ENCODE measurements around the gene ZFAND3.
"Not testable (repeated sequence)": the region's sequence is repeated elsewhere in the genome, so short reads cannot be mapped to it uniquely, and the experiment has no call there.

Gene ZFAND3

DNA sequence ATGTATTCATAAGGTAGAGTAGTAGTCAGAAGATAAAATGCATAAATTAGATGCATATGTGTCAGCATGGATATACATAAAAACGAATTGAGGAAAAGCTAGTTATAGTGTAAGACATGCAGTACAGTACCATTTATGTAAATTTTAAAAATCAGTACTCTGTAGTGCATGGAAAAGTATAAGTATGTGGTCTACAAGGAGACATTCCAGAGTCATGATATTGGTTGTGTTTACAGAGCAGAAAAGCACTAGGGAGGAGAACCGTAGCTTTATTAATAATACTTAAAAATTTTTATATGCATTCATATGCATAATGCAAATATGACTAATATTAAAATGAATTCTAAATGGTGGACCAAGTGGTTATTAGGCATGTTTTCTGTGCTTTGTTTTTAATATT is 220.0 kb downstream of the ZFAND3 start:
- in situ Hi-C loops (cut with MboI; ENCODE audit: low sequenced_read_pairs, unreplicated experiment): loop anchor here (10.0 kb wide), 1 partner anchor 455 kb away; no protein-coding TSS in a partner anchor

DNA sequence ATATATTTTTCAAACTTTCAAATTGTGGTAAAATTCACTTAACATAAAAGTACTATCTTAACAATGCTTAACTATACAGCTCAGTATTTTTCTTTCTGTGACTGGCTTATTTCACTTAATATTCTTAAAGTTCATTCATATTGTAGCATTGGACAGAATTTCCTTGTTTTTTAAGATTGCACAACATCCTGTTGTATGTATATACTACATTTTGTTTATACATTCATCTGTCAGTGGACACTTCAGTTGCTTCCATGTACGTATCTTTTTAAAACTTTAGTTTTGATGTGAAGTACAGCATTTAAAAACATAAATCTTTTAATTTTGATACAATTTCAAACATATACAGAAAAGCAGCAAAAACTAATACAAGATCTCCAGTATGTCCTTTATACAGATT is 220.7 kb downstream of the ZFAND3 start:
- TF ChIP-seq, protein P1, sequence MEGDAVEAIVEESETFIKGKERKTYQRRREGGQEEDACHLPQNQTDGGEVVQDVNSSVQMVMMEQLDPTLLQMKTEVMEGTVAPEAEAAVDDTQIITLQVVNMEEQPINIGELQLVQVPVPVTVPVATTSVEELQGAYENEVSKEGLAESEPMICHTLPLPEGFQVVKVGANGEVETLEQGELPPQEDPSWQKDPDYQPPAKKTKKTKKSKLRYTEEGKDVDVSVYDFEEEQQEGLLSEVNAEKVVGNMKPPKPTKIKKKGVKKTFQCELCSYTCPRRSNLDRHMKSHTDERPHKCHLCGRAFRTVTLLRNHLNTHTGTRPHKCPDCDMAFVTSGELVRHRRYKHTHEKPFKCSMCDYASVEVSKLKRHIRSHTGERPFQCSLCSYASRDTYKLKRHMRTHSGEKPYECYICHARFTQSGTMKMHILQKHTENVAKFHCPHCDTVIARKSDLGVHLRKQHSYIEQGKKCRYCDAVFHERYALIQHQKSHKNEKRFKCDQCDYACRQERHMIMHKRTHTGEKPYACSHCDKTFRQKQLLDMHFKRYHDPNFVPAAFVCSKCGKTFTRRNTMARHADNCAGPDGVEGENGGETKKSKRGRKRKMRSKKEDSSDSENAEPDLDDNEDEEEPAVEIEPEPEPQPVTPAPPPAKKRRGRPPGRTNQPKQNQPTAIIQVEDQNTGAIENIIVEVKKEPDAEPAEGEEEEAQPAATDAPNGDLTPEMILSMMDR (IDR thresholded peaks at IDR 0.05; ENCODE audit: borderline replicate concordance, control extremely low read depth, extremely low read depth, insufficient read depth, missing control alignments): no peak
- no peak for DNase-seq (ENCODE audit: low spot score)
- in situ Hi-C loops (cut with MboI; ENCODE audit: low sequenced_read_pairs, unreplicated experiment): no loop called here

More for the DNA sequence above, 220.0 kb downstream of the ZFAND3 start:
- TF ChIP-seq, protein P1 (IDR thresholded peaks at IDR 0.05; ENCODE audit: borderline replicate concordance, control extremely low read depth, extremely low read depth, insufficient read depth, missing control alignments): no peak
- no peak for DNase-seq (ENCODE audit: low spot score)

DNA sequence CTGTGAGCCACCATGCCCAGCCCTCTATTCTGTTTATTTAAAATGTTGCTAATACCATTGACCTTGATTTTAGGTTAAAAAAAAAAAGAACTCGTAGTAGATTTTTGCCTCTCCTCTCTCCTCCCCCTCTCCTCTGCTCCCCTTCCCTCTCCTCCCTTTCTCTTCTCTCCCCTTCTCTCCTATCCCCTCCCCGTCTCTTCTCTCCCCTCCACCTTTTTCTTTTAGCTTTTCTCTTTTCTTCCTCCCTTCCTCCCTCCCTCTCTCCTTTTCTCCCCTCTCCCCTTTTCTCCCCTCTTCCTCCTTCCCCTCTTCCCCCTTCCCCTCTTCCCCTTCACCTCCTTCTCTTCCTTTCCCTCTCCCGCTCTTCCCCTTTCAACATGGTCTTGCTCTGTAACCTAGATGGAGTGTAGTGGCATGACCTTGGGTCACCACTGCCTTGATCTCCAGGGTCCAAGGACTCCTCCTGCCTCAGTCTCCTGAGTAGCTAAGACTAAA is 223.8 kb downstream of the ZFAND3 start:
- TF ChIP-seq, protein P1 (IDR thresholded peaks at IDR 0.05; ENCODE audit: borderline replicate concordance, control extremely low read depth, extremely low read depth, insufficient read depth, missing control alignments): no peak
- in situ Hi-C loops (cut with MboI; ENCODE audit: low sequenced_read_pairs, unreplicated experiment): no loop called here
- DNase-seq (ENCODE audit: low spot score): no peak

DNA sequence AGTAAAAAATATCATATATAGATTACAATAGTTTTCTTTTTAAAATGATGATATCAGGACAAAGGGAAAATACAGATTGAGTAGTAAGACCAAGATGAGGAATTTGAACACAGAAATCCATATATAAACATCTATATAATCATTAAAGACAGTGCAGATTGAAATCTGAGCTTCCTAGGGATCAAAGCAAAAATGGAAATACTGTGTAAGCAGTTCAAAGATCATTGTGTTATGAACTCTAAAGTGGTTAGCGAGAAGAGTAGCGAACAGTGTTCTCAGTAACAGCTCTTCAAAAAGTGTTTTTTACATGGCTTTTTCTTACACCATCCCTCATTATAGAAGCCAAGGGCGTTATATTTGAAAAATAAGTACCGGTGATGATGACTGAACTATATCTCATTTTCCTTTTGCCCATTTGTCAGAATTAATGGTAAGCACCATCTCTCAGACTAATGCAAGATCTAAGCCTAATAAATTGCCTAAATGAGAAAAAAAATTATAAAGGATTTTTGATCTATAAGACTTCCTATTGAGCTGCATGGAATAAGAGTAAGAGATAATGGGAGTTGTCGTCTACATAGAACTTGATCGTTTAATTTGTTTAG is 226.3 kb downstream of the ZFAND3 start:
- DNase-seq (ENCODE audit: low spot score): no peak
- in situ Hi-C loops (cut with MboI; ENCODE audit: low sequenced_read_pairs, unreplicated experiment): no loop called here
- TF ChIP-seq, protein P1 (IDR thresholded peaks at IDR 0.05; ENCODE audit: borderline replicate concordance, control extremely low read depth, extremely low read depth, insufficient read depth, missing control alignments): no peak

DNA sequence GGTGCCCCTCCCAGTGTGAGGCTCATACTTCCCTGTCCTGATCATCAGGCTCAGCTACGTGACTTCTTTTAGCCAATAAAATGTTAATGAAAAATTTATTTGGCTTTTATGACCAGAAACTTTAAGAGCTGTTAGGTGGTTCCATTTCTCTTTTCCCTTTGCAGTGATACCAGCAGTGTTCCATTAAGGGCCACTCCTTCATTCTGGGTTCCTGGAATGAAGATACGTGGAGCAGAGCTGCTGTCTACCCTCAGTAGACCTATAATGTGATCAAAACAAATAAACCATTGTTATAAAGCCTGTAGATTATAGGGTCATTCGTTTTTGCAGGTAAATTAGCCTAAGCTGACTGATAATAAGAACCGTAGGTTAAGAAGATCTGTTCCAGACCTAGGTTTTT is 228.0 kb downstream of the ZFAND3 start:
- in situ Hi-C loops (cut with MboI; ENCODE audit: low sequenced_read_pairs, unreplicated experiment): no loop called here

DNA sequence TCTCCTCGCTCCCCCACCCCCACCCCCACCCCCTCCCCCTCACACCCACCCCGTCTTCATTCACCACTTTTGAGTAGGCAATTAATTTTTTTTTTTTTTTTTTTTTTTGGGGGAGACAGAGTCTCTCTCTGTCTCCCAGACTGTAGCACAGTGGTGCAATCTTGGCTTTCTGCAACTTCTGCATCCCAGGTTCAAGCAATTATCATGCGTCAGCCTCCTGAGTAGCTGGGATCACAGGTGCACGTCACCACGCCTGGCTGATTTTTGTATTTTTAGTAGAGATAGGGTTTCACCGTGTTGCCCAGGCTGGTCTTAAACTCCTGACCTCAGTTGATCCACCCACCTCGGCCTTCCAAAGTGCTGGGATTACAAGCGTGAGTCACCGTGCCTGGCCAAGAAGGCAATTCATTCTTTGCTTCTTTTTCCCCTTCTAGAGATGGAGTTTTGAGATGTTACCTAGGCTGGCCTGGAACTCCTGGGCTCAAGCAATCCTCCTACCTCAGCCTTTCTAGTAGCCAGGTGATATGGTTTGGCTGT is 230.4 kb downstream of the ZFAND3 start:
- DNase-seq (ENCODE audit: low spot score); in situ Hi-C loops (cut with MboI; ENCODE audit: low sequenced_read_pairs, unreplicated experiment): not testable (repeated sequence)

More for the DNA sequence above, 228.0 kb downstream of the ZFAND3 start:
- TF ChIP-seq, protein P1 (IDR thresholded peaks at IDR 0.05; ENCODE audit: borderline replicate concordance, control extremely low read depth, extremely low read depth, insufficient read depth, missing control alignments): no peak
- DNase-seq (ENCODE audit: low spot score): no peak

DNA sequence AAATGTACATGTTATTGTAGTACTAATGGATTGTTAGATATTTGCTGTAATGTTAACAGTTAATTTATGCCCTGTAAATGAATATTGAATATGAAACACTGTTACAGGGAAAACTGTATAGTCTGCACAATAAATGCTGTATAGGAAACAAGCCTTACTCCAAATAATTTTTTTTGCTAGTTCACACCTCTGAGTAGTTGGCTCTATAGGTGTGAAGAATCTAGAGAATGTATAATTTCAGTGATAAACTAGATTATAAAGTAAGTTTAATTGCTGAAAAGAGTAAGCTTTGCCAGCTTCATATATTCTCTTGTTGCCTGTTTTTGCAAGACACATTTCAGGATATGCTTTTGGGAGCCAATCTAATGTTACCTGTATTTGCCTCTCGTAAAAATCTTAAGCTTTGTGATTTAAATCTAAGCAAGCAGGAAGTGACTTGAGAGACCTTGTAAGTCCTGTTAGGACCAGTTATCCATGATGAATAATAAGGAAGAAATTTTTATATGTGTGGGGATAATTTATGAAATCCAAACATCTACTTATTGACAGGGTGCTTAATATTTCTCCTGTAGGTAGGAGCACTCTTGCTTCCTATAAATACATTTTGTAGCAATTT is 232.4 kb downstream of the ZFAND3 start:
- in situ Hi-C loops (cut with MboI; ENCODE audit: low sequenced_read_pairs, unreplicated experiment): no loop called here
- DNase-seq (ENCODE audit: low spot score): no peak
- TF ChIP-seq, protein P1 (IDR thresholded peaks at IDR 0.05; ENCODE audit: borderline replicate concordance, control extremely low read depth, extremely low read depth, insufficient read depth, missing control alignments): no peak

All from GM13976 (cell line).